Uterus (tissue), 2 donors: ENCODE results near the gene IFI27.

ENCODE experiments used
- CTCF ChIP-seq, 4 experiments: fragments of 200-600 bp in 2 of 4; fragments of 450-650 bp in 2 of 4; sonication (generic) in 2 of 4; IDR thresholded peaks; one replicate each; pipeline ENCODE4 v1.5.1; 2016 to 2019; ENCODE audit warnings: antibody characterized with exemption in 4 of 4, mild to moderate bottlenecking in 2 of 4, moderate library complexity in 1 of 4
- POLR2A ChIP-seq, 2 donors: fragments of 450-650 bp; IDR thresholded peaks; one replicate each; pipeline ENCODE4 v1.6.1; 2016; ENCODE audit warnings: antibody characterized with exemption in 2 of 2, mild to moderate bottlenecking in 1 of 2, moderate library complexity in 1 of 2

GRCh38 chr14:94080621-94081385, 29.7 kb upstream of the IFI27 start, which contains the start of the genes DDX24 and IFI27L1:
- no peak for TF ChIP-seq CTCF (IDR thresholded peaks at IDR 0.05)
- peak; percentile 97 for TF ChIP-seq POLR2A (IDR thresholded peaks at IDR 0.05)
